Memory B cell (primary cell): ENCODE results near the gene SLC25A47.
"Not testable (repeated sequence)": the region's sequence is repeated elsewhere in the genome, so short reads cannot be mapped to it uniquely, and the experiment has no call there.

Source experiments
- ATAC-seq: fragments of 150-1000 bp; cut with Tn5 transposase; 2 replicates; pipeline ENCODE4 v1.10.0; 2021; ENCODE audit warnings: low read depth, mild to moderate bottlenecking, moderate library complexity
- DNase-seq, 2 donors: peaks; one replicate each; pipeline ENCODE4 v3.0.0; 2022; ENCODE audit warnings: low spot score in 2 of 2
- H3K27ac Mint-ChIP-seq: one replicate; pipeline ENCODE4 v1.8.0; 2022; ENCODE audit warnings: mild to moderate bottlenecking, moderate library complexity, mixed read lengths
- H3K27me3 Mint-ChIP-seq: one replicate; pipeline ENCODE4 v1.8.0; 2022; ENCODE audit warnings: mixed read lengths
- H3K36me3 Mint-ChIP-seq: one replicate; pipeline ENCODE4 v1.8.0; 2022; ENCODE audit warnings: mild to moderate bottlenecking, mixed read lengths
- H3K4me1 Mint-ChIP-seq: one replicate; pipeline ENCODE4 v1.8.0; 2022; ENCODE audit warnings: mixed read lengths
- H3K4me3 Mint-ChIP-seq: one replicate; pipeline ENCODE4 v1.8.0; 2022; ENCODE audit warnings: mild to moderate bottlenecking, moderate library complexity, mixed read lengths
- H3K9me3 Mint-ChIP-seq: one replicate; pipeline ENCODE4 v1.8.0; 2022; ENCODE audit warnings: mixed read lengths

The SLC25A47 gene

GRCh38 chr14:100294213-100294962 lies 28.8 kb upstream of the SLC25A47 start:
- ATAC-seq (peak; percentile 62), DNase-seq (no peak)
- Mint-ChIP-seq H3K9me3 (no peaks in the 10 kb centered on the region), H3K27me3 (no peaks in the 10 kb centered on the region), H3K27ac (no peak overlapping the region), H3K36me3 (no peaks in the 10 kb centered on the region), H3K4me1 (peaks cover 39% of the 10 kb centered on the region), H3K4me3 (no peak overlapping the region)

DNA sequence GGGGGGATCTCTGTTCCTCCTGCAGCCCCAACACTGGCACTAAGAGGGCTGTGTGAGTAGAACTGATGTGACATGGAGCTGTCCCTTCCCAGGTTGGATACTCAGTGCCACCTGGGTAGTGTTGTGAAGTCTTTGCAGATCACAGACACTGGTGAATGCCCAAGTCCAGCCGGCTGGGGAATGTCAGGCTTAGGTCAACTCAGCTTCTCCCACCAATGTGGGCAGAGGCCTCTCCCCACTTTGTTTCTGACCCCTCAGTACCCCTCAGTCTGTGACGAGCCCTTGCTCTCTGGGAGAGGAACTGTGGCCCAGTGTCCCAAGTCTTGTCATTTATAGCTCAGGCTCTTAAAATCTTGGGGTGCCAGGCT lies 28.2 kb upstream of the SLC25A47 start:
- H3K4me1 Mint-ChIP-seq: peaks cover 43% of the 10 kb centered on the region
- H3K27ac Mint-ChIP-seq: no peak overlapping the region
- H3K4me3 Mint-ChIP-seq: no peak overlapping the region
- DNase-seq (no peak), ATAC-seq (no peak)
- H3K27me3 Mint-ChIP-seq: no peaks in the 10 kb centered on the region
- no peaks in the 10 kb centered on the region for H3K9me3 Mint-ChIP-seq
- no peaks in the 10 kb centered on the region for H3K36me3 Mint-ChIP-seq

DNA sequence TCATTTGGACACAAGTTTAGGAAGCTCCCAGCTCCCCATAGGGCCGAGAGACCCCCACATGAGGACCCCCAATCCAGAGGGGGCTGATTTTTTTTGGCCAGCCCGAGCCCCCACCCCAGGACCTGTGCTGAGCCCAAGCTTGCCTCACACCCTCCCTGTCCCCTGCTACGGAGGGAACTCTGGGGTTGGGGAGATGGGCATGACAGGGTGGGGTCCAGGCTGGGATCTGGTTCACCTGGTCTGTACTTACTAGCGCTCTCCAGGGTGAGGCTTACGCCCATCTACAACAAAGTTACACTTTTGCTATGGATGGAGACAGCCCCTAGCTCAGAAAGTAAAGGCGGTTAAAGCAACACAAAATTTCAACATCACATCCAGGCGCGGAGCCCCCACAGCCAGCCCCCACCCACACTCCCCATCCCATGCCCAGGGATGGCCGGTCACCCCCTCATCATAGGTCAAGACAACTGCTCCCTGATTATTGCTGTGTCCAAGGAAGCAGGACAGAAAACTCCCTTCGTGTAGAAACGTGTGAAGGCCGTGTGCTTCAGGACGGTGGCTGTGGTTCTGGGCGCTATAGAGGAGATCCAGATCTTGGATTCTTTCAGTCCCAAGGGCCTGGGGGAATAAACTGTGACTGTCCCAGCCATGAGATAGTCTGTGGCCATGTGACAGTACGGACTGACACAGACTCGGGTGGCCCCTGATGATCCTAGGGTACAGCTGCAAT lies 27.6 kb upstream of the SLC25A47 start:
- H3K4me3 Mint-ChIP-seq: peak overlapping the region; percentile 49
- no peaks in the 10 kb centered on the region for H3K27me3 Mint-ChIP-seq
- H3K36me3 Mint-ChIP-seq: no peaks in the 10 kb centered on the region
- DNase-seq (no peak), ATAC-seq (no peak)
- H3K4me1 Mint-ChIP-seq: peaks cover 43% of the 10 kb centered on the region
- H3K9me3 Mint-ChIP-seq: no peaks in the 10 kb centered on the region
- H3K27ac Mint-ChIP-seq: no peak overlapping the region

DNA sequence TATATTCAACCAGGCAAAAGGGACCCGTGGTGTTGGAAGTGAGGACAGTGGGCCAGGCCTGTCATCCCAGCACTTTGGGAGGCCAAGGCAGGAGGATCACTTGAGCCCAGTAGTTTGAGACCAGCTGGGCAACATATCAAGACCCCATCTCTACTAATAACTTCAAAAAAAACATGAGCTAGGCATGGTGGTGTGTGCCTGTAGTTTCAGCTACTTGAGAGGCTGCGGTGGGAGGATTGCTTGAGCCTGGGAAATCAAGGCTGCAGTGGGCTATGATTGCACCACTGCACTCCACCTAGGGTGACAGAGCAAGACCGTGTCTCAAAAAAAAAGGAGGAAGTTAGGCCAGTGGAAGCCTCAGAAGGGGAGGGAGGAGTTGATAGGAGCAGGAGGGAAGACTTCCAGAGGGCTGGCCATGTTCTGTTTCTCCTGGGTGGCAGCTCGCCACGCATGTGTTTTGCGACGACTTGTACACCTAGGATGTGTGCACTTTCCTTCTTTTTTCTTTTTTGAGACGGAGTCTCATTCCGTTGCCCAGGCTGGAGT lies 27.0 kb upstream of the SLC25A47 start:
- H3K27ac Mint-ChIP-seq: peak overlapping the region; percentile 66
- H3K27me3 Mint-ChIP-seq: no peaks in the 10 kb centered on the region
- ATAC-seq: no peak
- H3K4me3 Mint-ChIP-seq: peak overlapping the region; percentile 49
- H3K36me3 Mint-ChIP-seq: no peaks in the 10 kb centered on the region
- no peaks in the 10 kb centered on the region for H3K9me3 Mint-ChIP-seq
- H3K4me1 Mint-ChIP-seq: peaks cover 43% of the 10 kb centered on the region
- DNase-seq: no peak

DNA sequence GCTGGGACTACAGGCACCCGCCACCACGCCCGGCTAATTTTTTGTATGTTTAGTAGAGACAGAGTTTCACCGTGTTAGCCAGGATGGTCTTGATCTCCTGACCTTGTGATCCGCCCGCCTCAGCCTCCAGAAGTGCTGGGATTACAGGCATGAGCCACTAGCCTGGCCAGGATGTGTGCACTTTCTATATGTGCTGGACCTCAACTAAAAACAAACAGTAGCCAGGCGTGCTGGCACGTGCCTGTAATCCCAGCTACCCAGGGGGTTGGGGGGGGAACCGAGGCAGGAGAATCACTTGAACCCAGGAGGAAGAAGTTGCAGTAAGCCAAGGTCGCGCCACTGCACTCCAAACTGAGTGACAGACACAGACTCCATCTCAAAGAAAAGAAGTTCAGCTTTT lies 26.4 kb upstream of the SLC25A47 start:
- H3K4me3 Mint-ChIP-seq: peak overlapping the region; percentile 65
- not testable (repeated sequence) for H3K36me3 Mint-ChIP-seq

DNA sequence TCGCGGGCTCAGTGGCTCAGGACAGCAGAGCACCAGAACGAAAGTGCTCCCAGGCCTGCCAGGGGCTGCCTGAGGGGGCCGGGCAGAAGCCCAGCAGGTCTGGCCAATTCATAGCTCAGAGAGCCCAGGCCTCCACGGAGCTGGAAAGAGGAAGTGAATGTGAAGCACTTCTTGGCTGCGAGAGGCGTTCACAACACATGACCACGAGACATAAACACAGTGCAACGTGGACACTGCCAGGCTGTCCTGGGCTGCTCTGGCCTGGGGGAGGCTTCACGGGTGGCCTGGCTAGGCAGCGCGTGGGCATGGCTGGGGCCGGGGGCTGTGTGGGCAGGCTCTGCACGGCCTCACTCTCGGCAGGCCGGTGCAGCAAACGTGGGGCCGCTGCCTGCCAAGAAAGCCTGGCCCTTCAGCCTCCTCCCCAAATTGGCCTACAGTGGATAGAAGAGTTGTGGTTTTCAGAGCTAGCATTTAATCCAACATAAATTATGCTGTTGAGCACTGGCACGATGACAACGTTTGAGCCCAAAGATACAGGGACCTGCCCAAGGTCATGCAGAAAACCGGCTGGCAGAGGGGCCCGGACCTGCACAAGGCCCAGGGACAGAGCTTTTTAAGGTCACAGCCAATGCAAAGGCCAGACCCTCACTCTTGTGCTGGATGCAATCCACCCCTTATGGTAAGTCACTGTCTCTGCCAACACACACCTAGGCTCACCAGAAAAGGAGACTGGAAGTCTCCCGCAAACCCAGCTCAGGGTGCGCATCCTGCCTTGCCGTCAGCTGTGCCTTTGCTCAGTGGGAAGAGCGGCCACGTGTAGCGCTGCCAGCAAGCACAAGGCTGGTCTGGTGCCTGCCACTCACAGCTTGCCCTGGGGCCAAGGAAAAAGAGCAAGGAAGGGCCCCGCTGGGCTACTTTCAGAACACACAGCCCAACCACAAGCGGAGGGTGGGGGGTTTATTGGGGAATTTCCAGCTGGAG lies 25.5 kb upstream of the SLC25A47 start:
- peaks cover 47% of the 10 kb centered on the region for H3K4me1 Mint-ChIP-seq
- DNase-seq (peak; percentile 42 to 51), ATAC-seq (peak; percentile 92)
- no peaks in the 10 kb centered on the region for H3K36me3 Mint-ChIP-seq
- H3K4me3 Mint-ChIP-seq: peak overlapping the region; percentile 65
- no peaks in the 10 kb centered on the region for H3K27me3 Mint-ChIP-seq
- no peaks in the 10 kb centered on the region for H3K9me3 Mint-ChIP-seq
- peak overlapping the region; percentile 66 for H3K27ac Mint-ChIP-seq

More for the DNA sequence above, 26.4 kb upstream of the SLC25A47 start:
- not testable (repeated sequence) for H3K27me3 Mint-ChIP-seq, DNase-seq, ATAC-seq, H3K9me3 Mint-ChIP-seq
- H3K4me1 Mint-ChIP-seq: peaks cover 45% of the 10 kb centered on the region
- peak overlapping the region; percentile 66 for H3K27ac Mint-ChIP-seq

DNA sequence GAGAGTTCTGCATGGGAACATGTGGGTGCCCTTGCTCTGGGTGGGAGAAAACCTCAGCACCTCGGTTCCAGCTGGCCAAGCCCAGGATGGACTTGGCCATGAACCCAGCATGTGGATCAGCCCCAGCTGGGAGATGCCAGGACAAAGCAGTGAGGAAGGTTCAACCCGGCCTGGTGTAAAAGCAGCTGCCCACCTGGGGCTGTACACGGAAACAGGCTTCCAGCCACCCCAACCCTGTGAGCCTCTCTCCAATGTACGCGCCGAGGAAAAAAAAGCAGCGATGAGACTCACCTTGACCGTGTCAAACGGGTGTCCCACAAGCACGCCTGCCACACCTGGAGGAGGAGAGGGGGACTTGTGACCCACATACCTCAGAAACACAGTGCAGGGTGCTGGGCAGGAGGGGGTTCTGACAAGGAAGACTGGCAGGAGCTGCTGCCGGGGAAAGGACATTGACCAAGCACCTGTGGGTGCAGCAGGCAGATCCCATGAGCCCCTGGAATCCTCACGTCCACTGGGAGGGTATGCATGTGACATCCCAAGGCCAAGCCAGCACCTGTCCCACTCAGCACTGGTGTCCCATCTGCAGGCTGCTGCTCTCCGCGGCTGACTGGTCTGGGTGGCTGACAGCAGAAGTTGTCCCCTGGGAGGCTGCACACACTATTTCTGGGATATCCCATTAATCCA lies 24.4 kb upstream of the SLC25A47 start:
- Mint-ChIP-seq H3K36me3 (no peaks in the 10 kb centered on the region), H3K27me3 (no peaks in the 10 kb centered on the region), H3K4me1 (peaks cover 49% of the 10 kb centered on the region), H3K27ac (peak overlapping the region; percentile 57), H3K9me3 (no peaks in the 10 kb centered on the region), H3K4me3 (no peak overlapping the region)
- ATAC-seq (no peak), DNase-seq (no peak)

DNA sequence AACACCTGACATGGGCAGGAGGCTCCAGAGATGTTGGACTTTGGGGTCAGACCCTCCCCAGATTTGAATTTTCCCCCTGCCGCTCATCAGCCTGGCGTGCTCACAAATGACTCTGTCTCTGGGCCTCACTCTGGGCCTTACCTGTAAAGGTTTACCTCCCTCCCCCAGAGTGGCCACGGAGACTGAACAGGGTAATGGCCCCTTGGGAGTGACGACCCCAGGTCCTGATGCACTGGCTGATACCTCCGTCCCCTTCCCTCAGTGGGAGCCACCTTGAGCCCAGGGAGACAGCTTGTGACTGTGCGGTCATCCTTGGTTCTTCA lies 23.9 kb upstream of the SLC25A47 start:
- DNase-seq (no peak), ATAC-seq (no peak)
- H3K36me3 Mint-ChIP-seq: no peaks in the 10 kb centered on the region
- peak overlapping the region; percentile 57 for H3K27ac Mint-ChIP-seq
- no peaks in the 10 kb centered on the region for H3K27me3 Mint-ChIP-seq
- peaks cover 51% of the 10 kb centered on the region for H3K4me1 Mint-ChIP-seq
- H3K4me3 Mint-ChIP-seq: no peak overlapping the region
- H3K9me3 Mint-ChIP-seq: no peaks in the 10 kb centered on the region

DNA sequence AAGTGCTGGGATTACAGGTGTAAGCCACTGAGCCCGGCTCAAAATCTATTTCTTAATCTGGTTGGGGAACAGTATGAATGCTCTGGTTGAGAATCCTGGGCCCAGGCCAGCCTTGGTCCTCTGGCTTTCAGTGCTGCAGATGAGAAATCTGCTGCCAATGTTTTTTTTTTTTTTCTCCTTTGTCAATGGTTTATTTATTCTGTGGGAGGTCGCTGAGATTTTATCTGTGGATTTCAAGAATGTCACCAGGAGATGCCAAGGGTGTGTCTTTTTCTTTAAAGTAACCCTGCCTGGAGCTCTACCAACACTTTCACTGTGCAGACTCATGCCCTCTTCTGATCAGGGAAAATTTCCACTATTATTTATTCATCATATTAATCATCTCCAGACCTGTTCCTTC lies 20.5 kb upstream of the SLC25A47 start:
- Mint-ChIP-seq H3K4me1 (peaks cover 37% of the 10 kb centered on the region), H3K36me3 (no peaks in the 10 kb centered on the region), H3K27ac (no peak overlapping the region), H3K4me3 (no peak overlapping the region), H3K9me3 (no peaks in the 10 kb centered on the region), H3K27me3 (no peaks in the 10 kb centered on the region)
- no peak for ATAC-seq
- DNase-seq: no peak

DNA sequence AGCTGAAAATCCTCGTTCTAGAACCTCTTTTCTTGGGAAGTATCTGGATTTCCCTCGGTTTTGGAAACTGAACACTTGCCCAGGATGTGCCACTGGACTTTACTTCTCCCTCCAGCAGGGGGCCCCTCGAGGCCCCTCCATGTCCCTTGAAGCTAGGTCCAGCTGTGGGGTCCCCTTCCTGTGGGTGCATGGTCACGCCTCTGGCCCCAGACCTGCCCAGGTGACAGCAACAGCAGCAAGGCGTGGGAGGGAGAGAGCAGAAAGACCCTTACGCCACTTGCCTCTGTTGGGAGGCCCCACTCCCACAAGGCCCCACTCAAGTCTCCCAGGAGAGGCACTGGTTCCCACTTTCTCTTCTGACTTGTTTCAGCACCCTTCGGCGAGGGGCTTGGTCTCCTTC lies 20.0 kb upstream of the SLC25A47 start:
- no peak overlapping the region for H3K27ac Mint-ChIP-seq
- no peaks in the 10 kb centered on the region for H3K9me3 Mint-ChIP-seq
- DNase-seq (no peak), ATAC-seq (no peak)
- no peaks in the 10 kb centered on the region for H3K36me3 Mint-ChIP-seq
- no peak overlapping the region for H3K4me3 Mint-ChIP-seq
- peaks cover 33% of the 10 kb centered on the region for H3K4me1 Mint-ChIP-seq
- H3K27me3 Mint-ChIP-seq: no peaks in the 10 kb centered on the region

- DNase-seq: no peak
These were observed 19.2 kb upstream of the SLC25A47 start for GRCh38 chr14:100303925-100304324.

DNA sequence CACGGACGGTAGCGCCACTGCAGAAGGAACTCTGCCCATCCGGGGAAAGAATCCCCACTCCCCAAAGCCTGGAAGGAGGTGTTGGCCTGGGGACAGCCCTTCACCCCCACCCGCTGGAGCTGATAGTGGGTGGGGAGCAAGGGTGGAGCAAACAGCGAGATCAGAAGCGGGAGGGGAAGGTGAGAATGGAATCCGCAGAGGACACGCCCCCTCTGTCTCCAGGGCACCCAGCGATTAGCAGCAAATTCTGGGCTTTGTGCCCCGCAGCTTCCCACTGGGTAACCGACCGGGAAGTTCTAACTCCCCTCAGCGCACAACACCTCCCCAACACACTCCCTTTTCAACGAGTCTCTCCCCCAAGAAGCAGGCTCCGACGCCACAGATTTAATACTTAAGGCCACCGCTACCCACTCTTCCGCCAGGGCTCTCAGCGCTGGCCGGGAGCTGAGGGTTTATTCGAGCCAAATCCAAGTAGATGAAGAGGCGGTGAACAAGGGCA lies 18.3 kb upstream of the SLC25A47 start:
- peak overlapping the region; percentile 26 for H3K27ac Mint-ChIP-seq
- peak overlapping the region; percentile 87 for H3K4me3 Mint-ChIP-seq
- no peaks in the 10 kb centered on the region for H3K9me3 Mint-ChIP-seq
- no peaks in the 10 kb centered on the region for H3K27me3 Mint-ChIP-seq
- DNase-seq (no peak), ATAC-seq (no peak)
- H3K36me3 Mint-ChIP-seq: no peaks in the 10 kb centered on the region
- peaks cover 23% of the 10 kb centered on the region for H3K4me1 Mint-ChIP-seq

More at GRCh38 chr14:100303925-100304324, 19.2 kb upstream of the SLC25A47 start:
- Mint-ChIP-seq H3K4me1 (peaks cover 32% of the 10 kb centered on the region), H3K9me3 (no peaks in the 10 kb centered on the region), H3K4me3 (no peak overlapping the region), H3K27ac (no peak overlapping the region), H3K27me3 (no peaks in the 10 kb centered on the region), H3K36me3 (no peaks in the 10 kb centered on the region)
- ATAC-seq: no peak
